ENCODE data around the gene RPS4Y1.

Gene RPS4Y1

GRCh38 chrY:2885880-2886279, 44.5 kb downstream of the RPS4Y1 start:
- no peaks in the 10 kb centered on the region for H3K36me3 ChIP-seq (ENCODE audit: control insufficient read depth, insufficient read depth, low read length)
- no peak overlapping the region for H3K4me3 ChIP-seq (ENCODE audit: low read depth, low read length)
- H3K9ac ChIP-seq (ENCODE audit: low read depth, low read length), result no peak overlapping the region
- no peaks in the 10 kb centered on the region for H3K27me3 ChIP-seq (ENCODE audit: control insufficient read depth, insufficient read depth, low read length)
- no peaks in the 10 kb centered on the region for H3K4me1 ChIP-seq (ENCODE audit: control insufficient read depth, insufficient read depth, low read length)
- no peaks in the 10 kb centered on the region for H3K9me3 ChIP-seq (ENCODE audit: control insufficient read depth, insufficient read depth, low read length)

- no peaks in the 10 kb centered on the region for H3K36me3 ChIP-seq (ENCODE audit: control insufficient read depth, insufficient read depth, low read length)
- H3K4me1 ChIP-seq (ENCODE audit: control insufficient read depth, insufficient read depth, low read length), result no peaks in the 10 kb centered on the region
- no peak overlapping the region for H3K9ac ChIP-seq (ENCODE audit: low read depth, low read length)
- H3K27me3 ChIP-seq (ENCODE audit: control insufficient read depth, insufficient read depth, low read length), result no peaks in the 10 kb centered on the region
- H3K4me3 ChIP-seq (ENCODE audit: low read depth, low read length), result no peak overlapping the region
- no peaks in the 10 kb centered on the region for H3K9me3 ChIP-seq (ENCODE audit: control insufficient read depth, insufficient read depth, low read length)
Measured at GRCh38 chrY:2887386-2887785, 46.0 kb downstream of the RPS4Y1 start.

DNA sequence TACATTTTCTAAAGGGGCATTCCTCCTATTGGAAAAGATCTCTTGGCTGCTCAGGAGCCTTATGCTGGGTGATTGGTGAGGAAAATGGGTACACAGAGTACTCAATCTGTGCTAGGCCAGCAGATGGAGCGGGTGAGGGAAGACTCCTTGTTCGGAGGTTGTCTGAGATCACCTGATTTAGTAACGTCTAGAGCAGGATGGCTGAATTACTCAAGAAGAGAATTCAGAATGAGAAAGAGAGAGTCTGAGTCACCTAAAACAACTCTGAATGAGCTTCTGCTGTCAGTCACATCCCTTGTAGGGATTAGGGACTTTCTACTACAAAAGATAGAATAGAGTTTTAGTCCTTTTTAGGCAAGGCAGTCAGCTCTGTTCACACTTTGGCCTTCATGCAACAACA, 46.6 kb downstream of the RPS4Y1 start:
- no peaks in the 10 kb centered on the region for H3K36me3 ChIP-seq (ENCODE audit: control insufficient read depth, insufficient read depth, low read length)
- no peaks in the 10 kb centered on the region for H3K27me3 ChIP-seq (ENCODE audit: control insufficient read depth, insufficient read depth, low read length)
- no peak overlapping the region for H3K9ac ChIP-seq (ENCODE audit: low read depth, low read length)
- no peak overlapping the region for H3K4me3 ChIP-seq (ENCODE audit: low read depth, low read length)
- H3K4me1 ChIP-seq (ENCODE audit: control insufficient read depth, insufficient read depth, low read length), result no peaks in the 10 kb centered on the region
- H3K9me3 ChIP-seq (ENCODE audit: control insufficient read depth, insufficient read depth, low read length), result no peaks in the 10 kb centered on the region

DNA sequence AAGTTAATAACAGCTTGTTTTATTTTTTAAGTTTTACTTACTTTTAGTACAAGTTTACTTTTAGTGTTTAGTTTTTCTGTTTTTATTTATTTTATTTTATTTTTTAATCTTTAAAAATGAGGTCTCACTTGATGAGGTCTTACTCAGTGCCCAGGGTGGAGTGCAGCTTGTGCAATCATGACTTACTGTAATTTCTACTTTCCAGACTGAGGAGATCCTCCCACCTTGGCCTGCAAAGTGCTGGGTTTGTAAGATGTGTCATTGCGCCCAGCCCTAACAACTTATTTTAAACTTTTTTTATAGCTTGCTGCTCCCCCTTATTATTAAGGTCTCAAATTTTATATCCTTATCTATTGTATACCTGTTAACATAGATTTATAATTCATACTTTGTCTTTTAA, 52.1 kb downstream of the RPS4Y1 start:
- Histone ChIP-seq H3K4me3 (ENCODE audit: low read depth, low read length) (no peak overlapping the region), H3K9ac (ENCODE audit: low read depth, low read length) (no peak overlapping the region), H3K4me1 (ENCODE audit: control insufficient read depth, insufficient read depth, low read length) (no peaks in the 10 kb centered on the region), H3K27me3 (ENCODE audit: control insufficient read depth, insufficient read depth, low read length) (no peaks in the 10 kb centered on the region), H3K9me3 (ENCODE audit: control insufficient read depth, insufficient read depth, low read length) (no peaks in the 10 kb centered on the region), H3K36me3 (ENCODE audit: control insufficient read depth, insufficient read depth, low read length) (no peaks in the 10 kb centered on the region)

- no peaks in the 10 kb centered on the region for H3K36me3 ChIP-seq (ENCODE audit: control insufficient read depth, insufficient read depth, low read length)
- no peaks in the 10 kb centered on the region for H3K4me1 ChIP-seq (ENCODE audit: control insufficient read depth, insufficient read depth, low read length)
- H3K4me3 ChIP-seq (ENCODE audit: low read depth, low read length), result no peak overlapping the region
- no peak overlapping the region for H3K9ac ChIP-seq (ENCODE audit: low read depth, low read length)
- no peaks in the 10 kb centered on the region for H3K9me3 ChIP-seq (ENCODE audit: control insufficient read depth, insufficient read depth, low read length)
- no peaks in the 10 kb centered on the region for H3K27me3 ChIP-seq (ENCODE audit: control insufficient read depth, insufficient read depth, low read length)
Measured at GRCh38 chrY:2896050-2896449, 54.6 kb downstream of the RPS4Y1 start.

- Histone ChIP-seq H3K9ac (ENCODE audit: low read depth, low read length) (no peak overlapping the region), H3K4me1 (ENCODE audit: control insufficient read depth, insufficient read depth, low read length) (no peaks in the 10 kb centered on the region), H3K36me3 (ENCODE audit: control insufficient read depth, insufficient read depth, low read length) (no peaks in the 10 kb centered on the region), H3K4me3 (ENCODE audit: low read depth, low read length) (no peak overlapping the region), H3K27me3 (ENCODE audit: control insufficient read depth, insufficient read depth, low read length) (no peaks in the 10 kb centered on the region), H3K9me3 (ENCODE audit: control insufficient read depth, insufficient read depth, low read length) (no peaks in the 10 kb centered on the region)
Measured at GRCh38 chrY:2907356-2907755, 66.0 kb downstream of the RPS4Y1 start.

- Histone ChIP-seq H3K36me3 (ENCODE audit: control insufficient read depth, insufficient read depth, low read length) (no peaks in the 10 kb centered on the region), H3K9ac (ENCODE audit: low read depth, low read length) (no peak overlapping the region), H3K4me3 (ENCODE audit: low read depth, low read length) (no peak overlapping the region), H3K9me3 (ENCODE audit: control insufficient read depth, insufficient read depth, low read length) (no peaks in the 10 kb centered on the region), H3K27me3 (ENCODE audit: control insufficient read depth, insufficient read depth, low read length) (no peaks in the 10 kb centered on the region), H3K4me1 (ENCODE audit: control insufficient read depth, insufficient read depth, low read length) (no peaks in the 10 kb centered on the region)
Measured at GRCh38 chrY:2913066-2913815, 71.8 kb downstream of the RPS4Y1 start.

Data from iPS-15b (cell line).